ENCODE measurements around the gene HMG20A.

DNA sequence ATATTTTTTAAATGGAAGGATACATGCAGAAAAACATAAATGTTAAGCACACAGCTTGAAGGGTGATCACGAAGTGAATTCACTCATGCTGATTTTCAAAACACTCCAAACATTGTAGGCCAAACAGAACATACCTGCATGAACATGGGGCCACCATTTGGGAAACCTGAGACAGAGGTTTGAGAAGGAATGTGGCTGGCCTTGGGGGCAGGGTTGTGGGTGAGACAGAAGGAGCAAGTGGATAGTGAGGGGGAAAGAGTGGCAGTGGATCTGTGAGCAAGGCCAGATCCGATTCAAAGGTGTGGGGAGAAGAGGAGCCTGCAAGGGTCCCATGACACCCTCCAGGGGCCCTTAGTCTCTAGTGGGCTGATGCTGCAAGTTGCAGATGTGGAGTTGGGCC, 94.9 kb downstream of the HMG20A start:
- TF ChIP-seq, protein P1, sequence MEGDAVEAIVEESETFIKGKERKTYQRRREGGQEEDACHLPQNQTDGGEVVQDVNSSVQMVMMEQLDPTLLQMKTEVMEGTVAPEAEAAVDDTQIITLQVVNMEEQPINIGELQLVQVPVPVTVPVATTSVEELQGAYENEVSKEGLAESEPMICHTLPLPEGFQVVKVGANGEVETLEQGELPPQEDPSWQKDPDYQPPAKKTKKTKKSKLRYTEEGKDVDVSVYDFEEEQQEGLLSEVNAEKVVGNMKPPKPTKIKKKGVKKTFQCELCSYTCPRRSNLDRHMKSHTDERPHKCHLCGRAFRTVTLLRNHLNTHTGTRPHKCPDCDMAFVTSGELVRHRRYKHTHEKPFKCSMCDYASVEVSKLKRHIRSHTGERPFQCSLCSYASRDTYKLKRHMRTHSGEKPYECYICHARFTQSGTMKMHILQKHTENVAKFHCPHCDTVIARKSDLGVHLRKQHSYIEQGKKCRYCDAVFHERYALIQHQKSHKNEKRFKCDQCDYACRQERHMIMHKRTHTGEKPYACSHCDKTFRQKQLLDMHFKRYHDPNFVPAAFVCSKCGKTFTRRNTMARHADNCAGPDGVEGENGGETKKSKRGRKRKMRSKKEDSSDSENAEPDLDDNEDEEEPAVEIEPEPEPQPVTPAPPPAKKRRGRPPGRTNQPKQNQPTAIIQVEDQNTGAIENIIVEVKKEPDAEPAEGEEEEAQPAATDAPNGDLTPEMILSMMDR (IDR thresholded peaks at IDR 0.05): no peak
- TF ChIP-seq POLR2A (IDR thresholded peaks at IDR 0.05): no peak
